HG03565 (cell line): ENCODE data around the gene POLR1E.
"Not testable (repeated sequence)": the region's sequence is repeated elsewhere in the genome, so short reads cannot be mapped to it uniquely, and the experiment has no call there.

Experiments used
- ATAC-seq: cut with Tn5 transposase; IDR thresholded peaks from one replicate; pipeline ENCODE4 v1.9.1; 2021; ENCODE audit warnings: mild to moderate bottlenecking, moderate library complexity; ENCODE audit not compliant: unreplicated experiment

Gene POLR1E

GRCh38 chr9:37464426-37465248 lies 21.1 kb upstream of the POLR1E start:
- no peak for ATAC-seq

DNA sequence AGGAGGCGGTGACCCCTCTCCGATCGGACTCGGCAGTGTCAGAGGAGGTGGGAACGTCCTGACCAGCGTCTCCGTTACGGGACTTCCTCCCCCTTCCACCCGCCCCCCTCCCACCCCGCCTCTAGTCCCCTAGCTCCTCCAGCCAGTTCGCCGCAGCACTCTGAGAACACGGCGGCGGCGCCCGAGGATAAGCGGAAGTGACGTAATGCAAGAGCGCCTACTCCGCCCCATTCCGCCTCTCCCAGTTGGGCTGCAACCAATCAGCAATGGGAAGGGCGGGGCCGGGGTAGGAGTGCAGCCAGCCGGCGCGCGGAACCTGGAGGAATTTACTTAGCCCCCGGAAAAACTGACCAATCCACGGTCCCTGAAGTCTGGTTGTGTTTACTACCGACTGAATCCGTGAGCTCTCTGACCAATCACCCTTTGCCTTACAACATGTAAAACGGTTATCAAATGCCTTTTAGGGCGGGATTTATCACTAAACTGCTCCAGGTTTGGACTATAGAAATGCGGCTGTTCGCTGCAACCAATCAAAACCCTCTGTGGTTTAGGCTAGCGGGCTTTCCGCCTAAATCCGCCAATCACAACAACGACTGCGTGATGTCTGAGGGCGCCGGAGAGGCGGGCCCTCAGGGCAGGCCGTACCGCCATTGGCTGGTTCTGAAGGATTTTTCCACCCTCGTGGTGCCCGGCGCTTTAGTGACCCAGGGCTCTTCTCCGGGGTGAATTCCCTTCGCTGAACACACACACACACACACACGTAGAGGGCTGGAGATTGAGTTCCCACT lies 20.3 kb upstream of the POLR1E start, which contains the start of gene ZBTB5:
ZBTB5 (minus strand) TSS at position 202 of the 788 bp plus-strand sequence. CDS start 22,899 bp downstream, outside the sequence.
- peak; percentile 79 for ATAC-seq

GRCh38 chr9:37466037-37466709 lies 19.6 kb upstream of the POLR1E start:
- no peak for ATAC-seq

- ATAC-seq, result not testable (repeated sequence)
These were observed 18.2 kb upstream of the POLR1E start for GRCh38 chr9:37467530-37467929.

- no peak for ATAC-seq
These were observed 17.1 kb upstream of the POLR1E start for GRCh38 chr9:37468620-37469019.

DNA sequence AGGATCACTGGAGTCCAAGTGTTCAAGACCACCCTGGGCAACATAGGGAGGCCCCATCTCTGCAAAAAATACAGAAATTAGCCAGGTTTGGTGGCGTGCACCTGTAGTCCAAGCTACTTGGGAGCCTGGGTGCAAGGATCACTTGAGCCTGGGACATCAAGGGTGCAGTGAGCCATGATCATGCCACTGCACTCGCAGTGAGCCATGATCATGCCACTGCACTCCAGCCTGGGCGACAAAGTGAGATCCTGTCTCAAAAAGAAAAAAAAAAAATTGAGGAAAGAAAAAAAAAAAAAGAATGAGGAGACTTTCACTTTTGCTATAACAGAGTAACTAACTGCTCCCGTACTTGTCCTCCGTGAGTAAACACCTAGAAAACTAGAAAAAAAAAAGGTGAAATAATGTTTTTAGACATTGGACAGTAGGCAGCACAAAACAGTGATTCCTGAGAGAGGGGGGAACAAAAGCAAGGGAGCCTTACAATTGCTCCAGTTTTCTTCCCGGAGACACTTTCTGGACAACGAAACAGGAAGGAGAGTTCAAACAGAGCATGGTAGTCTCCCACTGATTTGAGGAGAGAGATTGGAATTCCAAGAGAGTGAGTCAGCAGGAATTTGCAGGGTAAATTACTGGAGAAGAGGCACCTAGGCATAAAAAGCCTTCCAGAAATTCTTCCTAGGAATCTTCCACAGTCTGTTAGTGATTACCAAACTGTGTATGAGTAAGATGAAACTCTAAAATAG lies 13.6 kb upstream of the POLR1E start:
- ATAC-seq, result no peak

- ATAC-seq, result not testable (repeated sequence)
These were observed 11.8 kb upstream of the POLR1E start for GRCh38 chr9:37473982-37474381.

DNA sequence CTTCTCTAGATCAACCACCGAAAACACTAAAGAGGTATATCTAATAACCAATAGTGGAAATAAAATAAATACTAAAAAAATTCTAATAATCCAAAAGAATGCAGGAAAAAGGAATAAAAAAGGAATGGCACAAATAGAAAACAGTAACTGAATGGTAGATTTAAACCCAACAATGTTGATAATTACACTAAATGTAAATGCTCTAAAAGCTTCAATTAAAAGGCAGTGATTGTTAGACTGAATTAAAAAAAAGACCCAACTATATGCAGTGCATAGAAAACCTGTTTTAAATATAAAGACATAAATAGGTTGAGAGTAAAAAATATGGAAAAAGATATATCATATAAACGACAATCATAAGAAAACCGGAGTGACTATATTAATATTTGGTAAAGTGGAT lies 11.3 kb upstream of the POLR1E start:
- no peak for ATAC-seq

DNA sequence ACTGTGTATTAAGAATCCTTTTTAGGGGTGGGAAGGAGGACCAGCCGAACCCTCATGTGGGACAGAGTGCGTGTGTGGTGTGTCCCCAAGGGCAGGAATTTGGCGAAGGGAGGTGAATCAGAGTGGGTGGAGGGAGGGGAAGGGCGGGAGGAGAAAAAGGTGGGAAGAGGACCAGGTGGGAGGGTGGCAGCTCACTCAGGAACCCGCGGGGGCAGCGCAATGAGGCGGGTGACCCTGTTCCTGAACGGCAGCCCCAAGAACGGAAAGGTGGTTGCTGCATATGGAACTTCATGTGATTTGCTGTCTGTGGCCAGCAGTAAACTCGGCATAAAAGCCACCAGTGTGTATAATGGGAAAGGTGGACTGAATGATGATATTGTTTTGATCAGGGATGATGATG lies 8.8 kb upstream of the POLR1E start:
- no peak for ATAC-seq

DNA sequence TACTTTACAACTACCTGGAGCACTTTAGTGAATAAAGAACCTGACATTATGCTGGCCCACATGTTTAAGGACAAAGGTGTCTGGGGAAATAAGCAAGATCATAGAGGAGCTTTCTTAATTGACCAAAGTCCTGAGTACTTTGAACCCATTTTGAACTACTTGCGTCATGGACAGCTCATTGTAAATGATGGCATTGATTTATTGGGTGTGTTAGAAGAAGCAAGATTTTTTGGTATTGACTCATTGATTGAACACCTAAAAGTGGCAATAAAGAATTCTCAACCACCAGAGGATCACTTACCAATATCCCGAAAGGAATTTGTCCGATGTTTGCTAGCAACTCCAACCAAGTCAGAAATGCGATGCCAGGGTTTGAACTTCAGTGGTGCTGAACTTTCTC lies 8.3 kb upstream of the POLR1E start:
- ATAC-seq, result not testable (repeated sequence)

DNA sequence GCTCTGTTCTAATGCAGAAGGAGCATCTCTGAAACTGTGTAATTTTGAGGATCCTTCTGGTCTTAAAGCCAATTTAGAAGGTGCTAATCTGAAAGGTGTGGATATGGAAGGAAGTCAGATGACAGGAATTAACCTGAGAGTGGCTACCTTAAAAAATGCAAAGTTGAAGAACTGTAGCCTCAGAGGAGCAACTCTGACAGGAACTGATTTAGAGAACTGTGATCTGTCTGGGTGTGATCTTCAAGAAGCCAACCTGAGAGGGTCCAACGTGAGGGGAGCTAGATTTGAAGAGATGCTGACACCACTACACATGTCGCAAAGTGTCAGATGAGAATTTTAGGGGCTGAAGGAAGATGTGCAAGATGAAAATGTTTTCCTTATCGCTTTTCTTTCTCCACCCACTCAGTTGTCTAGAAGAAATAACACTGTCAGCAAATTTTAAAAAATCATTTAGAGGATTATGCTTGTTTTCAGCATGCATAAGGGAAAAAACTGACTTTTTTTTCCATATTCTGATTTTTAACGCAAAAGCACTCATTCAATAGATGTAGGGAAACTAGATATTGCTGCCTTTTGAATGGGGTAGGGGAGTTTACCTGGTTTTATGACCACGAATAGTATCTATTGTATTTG lies 7.6 kb upstream of the POLR1E start:
- ATAC-seq, result not testable (repeated sequence)

DNA sequence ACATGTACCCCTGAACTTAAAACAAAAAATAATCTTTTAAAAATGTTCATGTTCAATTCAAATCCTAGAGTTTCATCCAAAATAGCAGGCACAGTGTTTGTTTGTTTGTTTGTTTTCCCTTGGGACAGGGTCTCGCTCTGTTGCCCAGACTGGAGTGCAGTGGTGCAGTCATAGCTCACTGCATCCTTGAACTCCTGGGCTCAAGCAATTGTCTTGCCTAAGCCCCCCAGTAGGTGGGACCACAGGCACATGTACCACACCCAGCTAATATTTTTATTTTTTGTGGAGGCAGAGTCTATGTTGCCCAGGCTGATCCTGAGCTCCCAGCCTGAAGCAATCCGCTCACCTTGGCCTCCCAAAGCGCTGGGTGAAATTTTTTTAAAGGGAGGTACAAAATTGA lies 5.0 kb upstream of the POLR1E start:
- ATAC-seq, result no peak

GRCh38 chr9:37486256-37486615 lies 488 bp downstream of the POLR1E start:
- no peak for ATAC-seq

- no peak for ATAC-seq
These were observed 1.1 kb downstream of the POLR1E start for GRCh38 chr9:37486616-37487548.

- ATAC-seq, result no peak
These were observed 6.2 kb downstream of the POLR1E start for GRCh38 chr9:37491939-37492338.

DNA sequence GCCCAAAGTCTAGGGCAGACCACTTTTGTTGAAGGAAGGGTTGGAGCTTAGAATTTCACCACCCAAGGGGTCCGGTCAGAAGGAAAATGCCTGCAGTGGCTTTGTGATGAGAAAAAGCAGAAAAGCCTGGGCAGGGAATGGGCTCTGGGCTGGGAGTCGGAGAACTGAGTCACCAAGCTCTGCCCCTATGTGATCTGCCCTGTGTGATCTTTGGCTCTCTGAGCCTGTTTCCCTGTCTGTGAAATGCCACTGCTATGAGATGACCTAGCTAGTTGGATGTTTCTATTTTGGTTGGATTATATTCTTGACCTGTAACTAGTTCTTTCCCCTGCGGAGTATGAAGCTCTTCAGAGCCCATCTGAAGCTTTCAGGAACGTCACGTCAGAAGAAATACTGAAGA lies 9.8 kb downstream of the POLR1E start:
- no peak for ATAC-seq

DNA sequence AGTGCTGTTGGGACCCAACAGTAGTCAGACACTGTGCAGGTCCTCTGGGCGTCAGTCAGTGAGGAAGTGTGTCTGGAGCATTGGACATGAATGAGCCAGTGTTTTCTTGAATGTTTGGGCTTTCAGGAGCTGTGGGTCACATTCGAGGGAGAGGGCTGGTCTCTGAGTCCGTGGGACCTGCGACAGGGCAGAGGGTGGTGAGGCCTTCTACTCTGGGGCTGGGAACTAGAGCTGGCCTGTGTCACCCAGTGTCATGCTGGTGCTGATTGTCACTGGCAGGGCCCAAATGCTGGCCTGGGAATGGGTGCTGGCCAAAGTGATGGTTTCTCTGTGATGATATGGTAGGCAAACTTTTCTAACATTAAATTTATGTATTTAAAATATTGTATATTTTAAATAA lies 10.3 kb downstream of the POLR1E start:
- ATAC-seq, result no peak

DNA sequence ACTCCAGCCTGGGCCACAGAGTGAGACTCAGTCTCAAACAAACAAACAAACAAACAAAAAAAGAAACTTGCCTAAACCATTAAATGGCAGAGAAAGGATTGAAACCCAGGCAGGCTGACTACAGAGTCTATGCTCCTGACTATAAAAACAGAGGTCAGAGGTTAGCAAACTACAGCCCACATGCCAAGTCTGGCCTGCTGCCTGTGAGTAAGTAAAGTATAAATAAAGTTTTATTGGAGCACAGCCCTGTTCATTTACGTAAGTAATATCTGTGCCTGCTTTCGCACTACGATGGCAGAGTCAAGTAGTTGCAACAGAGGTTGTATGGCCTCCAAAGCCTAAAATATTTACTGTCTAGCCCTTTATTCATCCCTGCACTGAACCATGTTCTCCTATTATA lies 11.6 kb downstream of the POLR1E start:
- ATAC-seq, result no peak

GRCh38 chr9:37498457-37498856 lies 12.7 kb downstream of the POLR1E start:
- no peak for ATAC-seq
